Measurements from ENCODE around the gene MRPS34.
A peak's percentile ranks its signal among the peaks of the same experiment; 100 is the strongest.

GRCh38 chr16:1770328-1771187 is 2.4 kb downstream of the MRPS34 start:
- TF ChIP-seq FOS (IDR thresholded peaks at IDR 0.05; ENCODE audit: borderline replicate concordance, extremely low read depth, insufficient read length) (no peak), ZBTB33 (IDR thresholded peaks at IDR 0.05) (no peak), POLR2A (IDR thresholded peaks at IDR 0.05; ENCODE audit: low read depth, low read length) (peak; percentile 74), TBL1XR1 (IDR thresholded peaks at IDR 0.05; ENCODE audit: low read depth, low read length) (no peak), CREB1 (IDR thresholded peaks at IDR 0.05; ENCODE audit: low read depth) (no peak), ZBTB40 (IDR thresholded peaks at IDR 0.05; ENCODE audit: borderline replicate concordance) (no peak), RAD21 (IDR thresholded peaks at IDR 0.05; ENCODE audit: insufficient read depth, low read depth, low read length) (no peak), SUZ12 (IDR thresholded peaks at IDR 0.05; ENCODE audit: unreplicated experiment) (no peak), ZNF274 (IDR thresholded peaks at IDR 0.05; ENCODE audit: insufficient read depth, insufficient read length) (no peak)
- TF ChIP-seq, protein P1, sequence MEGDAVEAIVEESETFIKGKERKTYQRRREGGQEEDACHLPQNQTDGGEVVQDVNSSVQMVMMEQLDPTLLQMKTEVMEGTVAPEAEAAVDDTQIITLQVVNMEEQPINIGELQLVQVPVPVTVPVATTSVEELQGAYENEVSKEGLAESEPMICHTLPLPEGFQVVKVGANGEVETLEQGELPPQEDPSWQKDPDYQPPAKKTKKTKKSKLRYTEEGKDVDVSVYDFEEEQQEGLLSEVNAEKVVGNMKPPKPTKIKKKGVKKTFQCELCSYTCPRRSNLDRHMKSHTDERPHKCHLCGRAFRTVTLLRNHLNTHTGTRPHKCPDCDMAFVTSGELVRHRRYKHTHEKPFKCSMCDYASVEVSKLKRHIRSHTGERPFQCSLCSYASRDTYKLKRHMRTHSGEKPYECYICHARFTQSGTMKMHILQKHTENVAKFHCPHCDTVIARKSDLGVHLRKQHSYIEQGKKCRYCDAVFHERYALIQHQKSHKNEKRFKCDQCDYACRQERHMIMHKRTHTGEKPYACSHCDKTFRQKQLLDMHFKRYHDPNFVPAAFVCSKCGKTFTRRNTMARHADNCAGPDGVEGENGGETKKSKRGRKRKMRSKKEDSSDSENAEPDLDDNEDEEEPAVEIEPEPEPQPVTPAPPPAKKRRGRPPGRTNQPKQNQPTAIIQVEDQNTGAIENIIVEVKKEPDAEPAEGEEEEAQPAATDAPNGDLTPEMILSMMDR (IDR thresholded peaks at IDR 0.05 in 2 of 3, conservative IDR thresholded peaks at IDR 0.05 in 1 of 3; ENCODE audit: control insufficient read depth in 2 of 3, extremely low read depth in 1 of 3, insufficient read depth in 1 of 3, low read depth in 3 of 3, low read length in 3 of 3), result no peak
- TF ChIP-seq, protein P2, sequence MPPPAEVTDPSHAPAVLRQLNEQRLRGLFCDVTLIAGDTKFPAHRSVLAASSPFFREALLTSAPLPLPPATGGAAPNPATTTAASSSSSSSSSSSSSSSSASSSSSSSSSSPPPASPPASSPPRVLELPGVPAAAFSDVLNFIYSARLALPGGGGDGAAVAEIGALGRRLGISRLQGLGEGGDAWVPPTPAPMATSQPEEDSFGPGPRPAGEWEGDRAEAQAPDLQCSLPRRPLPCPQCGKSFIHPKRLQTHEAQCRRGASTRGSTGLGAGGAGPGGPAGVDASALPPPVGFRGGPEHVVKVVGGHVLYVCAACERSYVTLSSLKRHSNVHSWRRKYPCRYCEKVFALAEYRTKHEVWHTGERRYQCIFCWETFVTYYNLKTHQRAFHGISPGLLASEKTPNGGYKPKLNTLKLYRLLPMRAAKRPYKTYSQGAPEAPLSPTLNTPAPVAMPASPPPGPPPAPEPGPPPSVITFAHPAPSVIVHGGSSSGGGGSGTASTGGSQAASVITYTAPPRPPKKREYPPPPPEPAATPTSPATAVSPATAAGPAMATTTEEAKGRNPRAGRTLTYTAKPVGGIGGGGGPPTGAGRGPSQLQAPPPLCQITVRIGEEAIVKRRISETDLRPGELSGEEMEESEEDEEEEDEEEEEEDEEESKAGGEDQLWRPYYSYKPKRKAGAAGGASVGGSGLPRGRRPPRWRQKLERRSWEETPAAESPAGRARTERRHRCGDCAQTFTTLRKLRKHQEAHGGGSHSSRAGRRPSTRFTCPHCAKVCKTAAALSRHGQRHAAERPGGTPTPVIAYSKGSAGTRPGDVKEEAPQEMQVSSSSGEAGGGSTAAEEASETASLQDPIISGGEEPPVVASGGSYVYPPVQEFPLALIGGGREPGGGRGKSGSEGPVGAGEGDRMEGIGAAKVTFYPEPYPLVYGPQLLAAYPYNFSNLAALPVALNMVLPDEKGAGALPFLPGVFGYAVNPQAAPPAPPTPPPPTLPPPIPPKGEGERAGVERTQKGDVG (CRISPR knock-in tag; IDR thresholded peaks at IDR 0.05), result no peak

All from GM12878 (cell line).